GDM1 (cell line): Measurements from ENCODE around the gene PCDHGA1.
"Not testable (repeated sequence)": the region's sequence is repeated elsewhere in the genome, so short reads cannot be mapped to it uniquely, and the experiment has no call there.

Source experiments
- DNase-seq: peaks from one replicate; lab custom pipeline; 2025; lab: John Stamatoyannopoulos, UW

Gene PCDHGA1

DNA sequence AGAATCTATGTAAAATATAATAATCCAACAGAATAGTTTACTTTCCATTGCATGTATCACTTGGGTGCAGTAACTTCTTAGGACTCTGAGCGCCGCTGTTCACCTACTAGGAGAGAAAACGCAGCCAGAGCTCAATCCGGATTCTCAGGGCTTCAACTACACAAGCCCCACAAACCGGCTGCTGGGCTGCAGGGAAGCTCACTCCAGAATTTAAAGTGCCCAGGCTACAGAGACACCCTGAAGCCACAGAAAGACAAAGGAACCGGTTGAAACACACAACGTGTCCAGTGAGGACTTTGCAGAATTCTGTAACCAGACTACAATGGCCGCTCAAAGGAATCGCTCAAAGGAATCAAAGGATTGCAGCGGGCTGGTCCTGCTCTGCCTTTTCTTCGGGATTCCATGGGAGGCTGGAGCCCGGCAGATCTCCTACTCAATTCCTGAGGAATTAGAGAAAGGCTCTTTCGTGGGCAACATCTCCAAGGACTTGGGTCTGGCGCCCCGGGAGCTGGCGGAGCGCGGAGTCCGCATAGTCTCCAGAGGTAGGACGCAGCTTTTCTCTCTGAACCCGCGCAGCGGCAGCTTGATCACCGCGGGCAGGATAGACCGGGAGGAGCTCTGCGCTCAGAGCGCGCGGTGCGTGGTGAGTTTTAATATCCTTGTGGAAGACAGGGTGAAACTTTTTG is 82.7 kb downstream of the PCDHGA1 start, which contains the start of gene PCDHGA10:
PCDHGA10 (plus strand) TSS at position 134 of the 686 bp plus-strand sequence; CDS start at position 323, 189 bp downstream.
- DNase-seq = peak; percentile 17

DNA sequence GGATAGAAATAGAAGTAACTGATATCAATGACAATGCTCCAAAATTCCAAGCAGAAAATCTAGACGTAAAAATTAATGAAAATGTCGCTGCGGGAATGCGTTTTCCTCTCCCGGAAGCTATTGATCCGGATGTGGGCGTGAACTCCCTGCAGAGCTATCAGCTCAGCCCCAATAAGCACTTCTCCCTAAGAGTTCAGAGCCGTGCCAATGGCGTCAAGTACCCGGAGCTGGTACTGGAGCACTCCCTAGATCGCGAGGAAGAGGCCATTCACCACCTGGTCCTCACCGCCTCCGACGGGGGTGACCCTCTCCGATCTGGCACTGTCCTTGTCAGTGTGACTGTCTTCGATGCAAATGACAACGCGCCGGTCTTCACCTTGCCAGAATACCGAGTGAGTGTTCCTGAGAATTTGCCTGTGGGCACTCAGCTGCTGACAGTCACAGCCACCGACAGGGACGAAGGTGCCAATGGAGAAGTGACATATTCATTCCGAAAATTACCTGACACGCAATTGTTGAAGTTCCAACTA is 83.3 kb downstream of the PCDHGA1 start:
- DNase-seq = no peak

DNA sequence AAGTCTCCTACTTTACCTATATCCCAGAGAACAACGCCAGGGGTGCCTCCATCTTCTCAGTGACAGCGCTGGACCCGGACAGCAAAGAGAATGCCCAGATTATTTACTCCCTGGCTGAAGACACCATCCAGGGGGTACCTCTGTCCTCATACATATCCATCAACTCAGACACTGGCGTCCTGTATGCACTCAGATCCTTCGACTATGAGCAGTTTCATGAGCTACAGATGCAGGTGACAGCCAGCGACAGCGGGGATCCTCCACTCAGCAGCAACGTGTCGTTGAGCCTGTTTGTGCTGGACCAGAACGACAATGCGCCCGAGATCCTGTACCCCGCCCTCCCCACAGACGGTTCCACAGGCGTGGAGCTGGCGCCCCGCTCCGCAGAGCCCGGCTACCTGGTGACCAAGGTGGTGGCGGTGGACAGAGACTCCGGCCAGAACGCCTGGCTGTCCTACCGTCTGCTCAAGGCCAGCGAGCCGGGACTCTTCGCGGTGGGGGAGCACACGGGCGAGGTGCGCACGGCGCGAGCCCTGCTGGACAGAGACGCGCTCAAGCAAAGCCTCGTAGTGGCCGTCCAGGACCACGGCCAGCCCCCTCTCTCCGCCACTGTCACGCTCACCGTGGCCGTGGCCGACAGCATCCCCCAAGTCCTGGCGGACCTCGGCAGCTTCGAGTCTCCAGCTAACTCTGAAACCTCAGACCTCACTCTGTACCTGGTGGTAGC is 84.4 kb downstream of the PCDHGA1 start:
- DNase-seq = not testable (repeated sequence)

DNA sequence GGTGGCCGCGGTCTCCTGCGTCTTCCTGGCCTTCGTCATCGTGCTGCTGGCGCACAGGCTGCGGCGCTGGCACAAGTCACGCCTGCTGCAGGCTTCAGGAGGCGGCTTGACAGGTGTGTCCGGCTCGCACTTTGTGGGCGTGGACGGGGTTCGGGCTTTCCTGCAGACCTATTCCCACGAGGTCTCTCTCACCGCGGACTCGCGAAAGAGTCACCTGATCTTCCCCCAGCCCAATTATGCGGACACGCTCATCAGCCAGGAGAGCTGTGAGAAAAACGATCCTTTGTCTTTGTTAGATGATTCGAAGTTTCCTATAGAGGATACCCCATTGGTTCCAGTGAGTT is 84.9 kb downstream of the PCDHGA1 start:
- DNase-seq = not testable (repeated sequence)

DNA sequence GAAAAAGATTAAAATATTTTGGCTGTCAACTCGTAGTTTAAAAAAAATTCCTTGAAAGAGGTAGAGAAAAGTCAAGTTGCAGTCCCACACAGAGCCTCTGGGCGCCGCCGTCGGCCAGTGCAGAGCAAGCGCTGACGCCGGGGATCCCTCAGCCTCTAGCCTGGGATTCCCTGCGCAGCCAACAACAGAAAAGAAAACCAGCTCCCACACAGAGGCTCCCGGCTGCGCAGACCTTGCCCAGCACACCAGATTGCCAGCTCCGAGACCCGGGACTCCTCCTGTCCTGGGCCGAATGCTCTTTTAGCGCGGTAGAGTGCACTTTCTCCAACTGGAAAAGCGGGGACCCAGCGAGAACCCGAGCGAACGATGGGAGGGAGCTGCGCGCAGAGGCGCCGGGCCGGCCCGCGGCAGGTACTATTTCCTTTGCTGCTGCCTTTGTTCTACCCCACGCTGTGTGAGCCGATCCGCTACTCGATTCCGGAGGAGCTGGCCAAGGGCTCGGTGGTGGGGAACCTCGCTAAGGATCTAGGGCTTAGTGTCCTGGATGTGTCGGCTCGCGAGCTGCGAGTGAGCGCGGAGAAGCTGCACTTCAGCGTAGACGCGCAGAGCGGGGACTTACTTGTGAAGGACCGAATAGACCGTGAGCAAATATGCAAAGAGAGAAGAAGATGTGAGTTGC is 87.3 kb downstream of the PCDHGA1 start, which contains the start of gene PCDHGB7:
PCDHGB7 (plus strand) TSS at position 184 of the 679 bp plus-strand sequence; CDS start at position 367, 183 bp downstream.
- not testable (repeated sequence) for DNase-seq

DNA sequence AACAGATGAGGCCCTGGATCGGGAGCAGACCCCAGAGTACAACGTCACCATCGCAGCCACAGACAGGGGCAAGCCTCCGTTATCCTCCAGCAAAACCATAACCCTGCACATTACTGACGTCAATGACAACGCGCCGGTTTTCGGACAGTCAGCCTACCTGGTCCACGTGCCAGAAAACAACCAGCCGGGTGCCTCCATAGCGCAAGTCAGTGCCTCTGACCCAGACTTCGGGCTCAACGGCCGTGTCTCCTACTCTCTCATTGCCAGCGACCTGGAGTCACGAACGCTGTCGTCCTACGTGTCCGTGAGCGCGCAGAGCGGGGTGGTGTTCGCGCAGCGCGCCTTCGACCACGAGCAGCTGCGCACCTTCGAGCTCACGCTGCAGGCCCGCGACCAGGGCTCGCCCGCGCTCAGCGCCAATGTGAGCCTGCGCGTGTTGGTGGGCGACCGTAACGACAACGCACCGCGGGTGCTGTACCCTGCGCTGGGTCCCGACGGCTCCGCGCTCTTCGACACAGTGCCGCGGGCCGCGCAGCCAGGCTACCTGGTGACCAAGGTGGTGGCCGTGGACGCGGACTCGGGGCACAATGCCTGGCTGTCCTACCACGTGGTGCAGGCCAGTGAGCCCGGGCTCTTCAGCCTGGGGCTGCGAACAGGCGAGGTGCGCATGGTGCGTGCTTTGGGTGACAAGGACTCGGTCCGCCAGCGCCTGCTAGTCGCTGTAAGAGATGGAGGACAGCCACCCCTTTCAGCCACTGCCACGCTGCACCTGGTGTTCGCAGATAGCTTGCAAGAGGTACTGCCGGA is 89.0 kb downstream of the PCDHGA1 start:
- DNase-seq = no peak

DNA sequence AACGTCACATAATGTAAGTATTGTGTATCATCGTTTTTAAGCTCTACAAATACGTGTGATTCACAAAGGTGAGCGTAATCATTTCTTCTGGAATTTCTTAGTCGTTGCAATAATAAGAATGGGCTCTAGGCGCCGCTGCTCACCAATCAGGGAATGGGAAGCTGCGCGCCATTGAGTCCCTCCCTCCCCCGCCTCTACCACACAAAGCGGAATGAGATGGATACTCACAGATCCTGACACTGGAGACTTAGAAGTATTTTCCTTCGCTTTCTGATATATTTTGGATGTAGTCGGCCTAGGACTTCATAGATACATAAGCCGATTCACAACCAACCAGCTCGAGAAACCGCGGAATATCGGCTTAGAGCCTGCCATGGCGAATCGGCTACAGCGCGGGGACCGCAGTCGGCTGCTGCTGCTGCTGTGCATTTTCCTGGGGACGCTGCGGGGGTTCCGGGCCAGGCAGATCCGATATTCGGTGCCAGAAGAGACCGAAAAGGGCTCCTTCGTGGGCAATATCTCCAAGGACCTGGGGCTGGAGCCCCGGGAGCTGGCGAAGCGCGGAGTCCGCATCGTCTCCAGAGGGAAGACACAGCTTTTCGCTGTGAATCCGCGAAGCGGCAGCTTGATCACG is 90.7 kb downstream of the PCDHGA1 start, which contains the start of gene PCDHGA11:
PCDHGA11 (plus strand) TSS at position 197 of the 634 bp plus-strand sequence; CDS start at position 374, 177 bp downstream.
- DNase-seq = peak; percentile 15

DNA sequence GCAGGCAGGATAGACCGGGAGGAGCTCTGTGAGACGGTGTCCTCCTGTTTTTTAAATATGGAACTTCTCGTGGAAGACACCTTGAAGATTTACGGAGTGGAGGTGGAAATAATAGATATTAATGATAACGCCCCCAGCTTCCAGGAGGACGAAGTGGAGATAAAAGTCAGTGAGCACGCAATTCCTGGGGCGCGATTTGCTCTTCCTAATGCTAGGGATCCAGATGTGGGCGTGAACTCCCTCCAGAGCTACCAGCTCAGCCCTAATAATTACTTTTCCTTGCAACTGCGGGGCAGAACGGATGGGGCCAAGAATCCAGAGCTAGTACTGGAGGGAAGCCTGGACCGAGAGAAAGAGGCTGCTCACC is 91.2 kb downstream of the PCDHGA1 start:
- no peak for DNase-seq

DNA sequence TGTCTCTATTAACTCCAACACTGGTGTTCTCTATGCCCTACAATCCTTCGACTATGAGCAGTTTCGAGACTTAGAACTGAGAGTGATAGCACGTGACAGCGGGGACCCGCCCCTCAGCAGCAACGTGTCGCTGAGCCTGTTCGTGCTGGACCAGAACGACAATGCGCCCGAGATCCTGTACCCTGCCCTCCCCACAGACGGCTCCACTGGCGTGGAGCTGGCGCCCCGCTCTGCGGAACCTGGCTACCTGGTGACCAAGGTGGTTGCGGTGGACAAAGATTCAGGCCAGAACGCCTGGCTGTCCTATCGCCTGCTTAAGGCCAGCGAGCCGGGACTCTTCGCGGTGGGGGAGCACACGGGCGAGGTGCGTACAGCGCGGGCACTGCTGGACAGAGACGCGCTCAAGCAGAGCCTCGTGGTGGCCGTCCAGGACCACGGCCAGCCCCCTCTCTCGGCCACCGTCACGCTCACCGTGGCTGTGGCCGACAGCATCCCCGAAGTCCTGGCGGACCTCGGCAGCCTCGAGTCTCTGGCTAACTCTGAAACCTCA is 92.5 kb downstream of the PCDHGA1 start:
- no peak for DNase-seq

DNA sequence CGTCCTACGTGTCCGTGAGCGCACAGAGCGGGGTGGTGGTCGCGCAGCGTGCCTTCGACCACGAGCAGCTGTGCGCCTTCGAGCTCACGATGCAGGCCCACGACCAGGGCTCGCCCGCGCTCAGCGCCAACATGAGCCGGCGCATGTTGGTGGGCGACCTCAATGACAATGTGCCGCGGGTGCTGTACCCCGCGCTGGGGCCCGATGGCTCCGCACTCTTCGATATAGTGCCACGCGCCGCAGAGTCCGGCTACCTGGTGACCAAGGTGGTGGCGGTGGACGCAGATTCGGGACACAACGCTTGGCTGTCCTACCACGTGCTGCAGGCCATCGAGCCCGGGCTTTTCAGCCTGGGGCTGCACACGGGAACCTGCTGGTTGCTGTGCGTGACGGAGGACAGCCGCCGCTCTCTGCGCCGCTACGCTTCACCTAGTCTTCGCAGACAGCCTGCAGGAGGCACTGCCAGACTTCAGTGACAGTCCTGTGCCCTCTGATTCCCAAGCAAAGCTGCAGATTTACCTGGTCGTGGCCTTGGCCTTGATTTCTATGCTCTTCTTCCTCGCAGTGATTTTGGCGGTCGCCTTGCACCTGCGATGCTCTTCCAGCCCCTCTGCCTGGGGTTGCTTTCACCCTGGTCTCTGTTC is 97.6 kb downstream of the PCDHGA1 start:
- DNase-seq = no peak

DNA sequence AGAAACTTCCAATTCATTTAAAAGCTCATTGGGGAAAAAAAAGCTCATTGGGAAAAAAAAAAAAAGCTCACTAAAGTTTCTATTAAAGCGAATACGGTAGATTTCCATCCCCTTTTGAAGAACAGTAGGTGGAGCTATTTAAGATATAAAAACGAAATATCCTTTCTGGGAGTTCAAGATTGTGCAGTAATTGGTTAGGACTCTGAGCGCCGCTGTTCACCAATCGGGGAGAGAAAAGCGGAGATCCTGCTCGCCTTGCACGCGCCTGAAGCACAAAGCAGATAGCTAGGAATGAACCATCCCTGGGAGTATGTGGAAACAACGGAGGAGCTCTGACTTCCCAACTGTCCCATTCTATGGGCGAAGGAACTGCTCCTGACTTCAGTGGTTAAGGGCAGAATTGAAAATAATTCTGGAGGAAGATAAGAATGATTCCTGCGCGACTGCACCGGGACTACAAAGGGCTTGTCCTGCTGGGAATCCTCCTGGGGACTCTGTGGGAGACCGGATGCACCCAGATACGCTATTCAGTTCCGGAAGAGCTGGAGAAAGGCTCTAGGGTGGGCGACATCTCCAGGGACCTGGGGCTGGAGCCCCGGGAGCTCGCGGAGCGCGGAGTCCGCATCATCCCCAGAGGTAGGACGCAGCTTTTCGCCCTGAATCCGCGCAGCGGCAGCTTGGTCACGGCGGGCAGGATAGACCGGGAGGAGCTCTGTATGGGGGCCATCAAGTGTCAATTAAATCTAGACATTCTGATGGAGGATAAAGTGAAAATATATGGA is 100.2 kb downstream of the PCDHGA1 start, which contains the start of gene PCDHGA12:
PCDHGA12 (plus strand) TSS at position 176 of the 782 bp plus-strand sequence; CDS start at position 429, 253 bp downstream.
- DNase-seq = no peak

DNA sequence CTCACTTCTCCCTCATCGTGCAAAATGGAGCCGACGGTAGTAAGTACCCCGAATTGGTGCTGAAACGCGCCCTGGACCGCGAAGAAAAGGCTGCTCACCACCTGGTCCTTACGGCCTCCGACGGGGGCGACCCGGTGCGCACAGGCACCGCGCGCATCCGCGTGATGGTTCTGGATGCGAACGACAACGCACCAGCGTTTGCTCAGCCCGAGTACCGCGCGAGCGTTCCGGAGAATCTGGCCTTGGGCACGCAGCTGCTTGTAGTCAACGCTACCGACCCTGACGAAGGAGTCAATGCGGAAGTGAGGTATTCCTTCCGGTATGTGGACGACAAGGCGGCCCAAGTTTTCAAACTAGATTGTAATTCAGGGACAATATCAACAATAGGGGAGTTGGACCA is 101.0 kb downstream of the PCDHGA1 start:
- no peak for DNase-seq

DNA sequence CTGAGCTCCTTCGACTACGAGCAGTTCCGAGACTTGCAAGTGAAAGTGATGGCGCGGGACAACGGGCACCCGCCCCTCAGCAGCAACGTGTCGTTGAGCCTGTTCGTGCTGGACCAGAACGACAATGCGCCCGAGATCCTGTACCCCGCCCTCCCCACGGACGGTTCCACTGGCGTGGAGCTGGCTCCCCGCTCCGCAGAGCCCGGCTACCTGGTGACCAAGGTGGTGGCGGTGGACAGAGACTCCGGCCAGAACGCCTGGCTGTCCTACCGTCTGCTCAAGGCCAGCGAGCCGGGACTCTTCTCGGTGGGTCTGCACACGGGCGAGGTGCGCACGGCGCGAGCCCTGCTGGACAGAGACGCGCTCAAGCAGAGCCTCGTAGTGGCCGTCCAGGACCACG is 102.0 kb downstream of the PCDHGA1 start:
- DNase-seq = not testable (repeated sequence)

DNA sequence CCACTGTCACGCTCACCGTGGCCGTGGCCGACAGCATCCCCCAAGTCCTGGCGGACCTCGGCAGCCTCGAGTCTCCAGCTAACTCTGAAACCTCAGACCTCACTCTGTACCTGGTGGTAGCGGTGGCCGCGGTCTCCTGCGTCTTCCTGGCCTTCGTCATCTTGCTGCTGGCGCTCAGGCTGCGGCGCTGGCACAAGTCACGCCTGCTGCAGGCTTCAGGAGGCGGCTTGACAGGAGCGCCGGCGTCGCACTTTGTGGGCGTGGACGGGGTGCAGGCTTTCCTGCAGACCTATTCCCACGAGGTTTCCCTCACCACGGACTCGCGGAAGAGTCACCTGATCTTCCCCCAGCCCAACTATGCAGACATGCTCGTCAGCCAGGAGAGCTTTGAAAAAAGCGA is 102.4 kb downstream of the PCDHGA1 start:
- DNase-seq = not testable (repeated sequence)

DNA sequence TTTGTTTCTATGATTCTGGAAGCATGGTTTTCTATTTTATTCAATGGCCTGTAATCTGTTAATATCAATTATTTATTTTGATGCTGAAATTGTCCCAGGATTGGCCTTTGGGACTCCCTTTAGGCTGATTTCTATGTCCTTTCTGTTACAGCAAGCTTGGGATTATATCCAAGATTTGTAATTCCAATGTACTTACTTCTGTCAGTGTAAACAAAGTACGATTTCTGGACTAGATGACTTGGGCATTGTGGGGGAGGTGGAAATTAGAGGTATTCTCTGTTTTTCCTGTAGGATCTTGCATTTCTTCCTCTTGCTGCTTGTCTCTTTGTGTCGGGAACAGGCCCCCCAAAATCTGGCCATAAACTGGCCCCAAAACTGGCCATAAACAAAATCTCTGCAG is 103.7 kb downstream of the PCDHGA1 start:
- DNase-seq = no peak

DNA sequence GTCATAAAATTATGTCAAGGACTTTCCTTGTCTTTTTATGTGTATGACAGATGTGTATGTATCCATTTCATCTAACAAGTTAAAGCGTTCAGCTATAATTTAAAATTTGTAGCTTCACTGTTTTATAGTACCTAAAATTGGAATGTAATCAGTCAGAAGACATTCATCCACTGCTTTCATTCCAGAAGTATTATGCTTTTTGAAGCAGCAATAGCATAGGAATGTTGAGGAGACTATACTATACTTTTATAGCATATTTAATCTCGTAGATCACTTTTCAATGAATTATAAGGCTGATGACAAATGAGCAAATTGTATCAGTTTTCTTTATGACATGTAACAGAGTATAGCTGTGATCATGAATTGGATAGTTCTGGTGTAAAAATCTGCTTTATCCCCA is 106.9 kb downstream of the PCDHGA1 start:
- DNase-seq = no peak

DNA sequence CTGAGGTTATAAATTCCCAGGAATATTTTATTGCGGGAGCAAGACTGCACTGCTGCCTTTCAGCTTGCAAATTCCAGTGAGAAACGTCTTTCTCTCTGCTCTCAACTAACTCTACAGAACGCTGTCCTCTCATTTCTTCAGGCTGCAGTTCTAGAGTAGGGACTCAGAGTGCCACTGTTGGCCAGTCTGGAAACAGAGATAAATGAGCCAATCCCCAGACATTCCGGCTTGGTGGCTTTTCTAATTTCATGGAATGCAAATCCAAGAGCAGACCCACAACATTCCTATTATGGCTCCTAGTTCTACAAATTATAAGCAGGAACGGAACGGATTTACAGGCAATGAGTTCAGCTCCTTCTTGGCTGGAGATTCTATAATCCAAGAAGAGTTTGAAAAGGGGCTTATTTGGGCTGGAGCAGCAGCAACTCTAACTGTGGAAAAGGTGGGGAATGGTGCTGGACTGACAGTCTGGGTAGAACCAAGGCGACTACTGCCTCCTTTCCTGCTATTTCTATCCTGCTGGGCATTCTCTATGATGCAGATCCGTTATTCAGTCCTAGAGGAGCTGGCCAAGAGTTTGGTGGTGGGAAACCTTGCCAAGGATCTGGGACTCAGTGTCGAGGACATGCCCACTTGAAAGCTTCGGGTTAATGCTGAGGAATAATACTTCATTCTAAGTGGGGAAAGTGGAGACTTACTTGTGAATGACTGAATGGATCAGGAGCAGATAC is 109.3 kb downstream of the PCDHGA1 start:
- DNase-seq = no peak

DNA sequence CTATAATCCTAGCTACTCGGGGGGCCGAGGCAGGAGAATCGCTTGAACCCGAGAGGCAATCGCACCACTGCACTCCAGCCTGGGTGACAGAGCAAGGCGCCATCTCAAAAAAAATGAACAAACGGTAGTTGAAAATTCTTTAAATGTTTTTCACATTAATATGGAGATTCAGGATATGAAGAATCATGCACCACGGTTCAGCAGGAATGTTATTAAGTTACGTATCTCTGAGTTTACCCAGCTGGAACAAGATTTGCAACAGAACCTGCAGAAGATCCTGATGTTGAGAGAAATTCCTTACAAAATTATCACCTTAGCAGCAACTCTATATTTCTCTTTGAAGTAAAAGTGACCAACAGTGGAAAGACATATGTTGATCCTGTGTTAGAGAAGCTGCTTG is 110.0 kb downstream of the PCDHGA1 start:
- DNase-seq = no peak
